Measurements from ENCODE around the gene CIRBP. TPM values are rescaled to one million over a fixed set of nuclear protein-coding genes. Genes with fewer than 3 reads are reported as not detected.

Gene CIRBP
- total and polyA plus RNA-seq, 2 of the 13 experiments (the other 11 are each of a cell fraction or from before 2014, with no cell fraction given): 133 to 140 TPM

DNA sequence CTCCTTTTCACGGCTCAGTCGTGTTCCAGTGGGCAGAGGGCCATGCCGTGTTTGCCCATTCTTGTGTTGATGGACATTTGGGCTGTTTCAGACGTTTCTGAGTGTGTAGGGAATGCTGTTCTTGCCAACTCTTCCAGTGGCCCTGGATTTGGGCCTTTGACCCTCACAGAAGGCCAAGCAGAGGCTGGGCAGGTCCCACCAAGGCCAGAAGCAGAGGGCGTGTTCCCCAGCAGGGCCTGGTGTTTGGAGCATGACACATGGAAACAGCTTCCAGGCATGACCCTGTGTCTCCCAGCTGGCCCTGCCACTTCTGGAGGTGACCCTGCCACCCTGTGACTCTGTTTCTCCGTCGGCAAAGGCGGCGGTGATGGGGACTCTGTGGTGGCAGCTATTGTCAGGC, 52.4 kb downstream of the CIRBP start (continued):
- no peak for TF ChIP-seq RFXANK (CRISPR knock-in tag; IDR thresholded peaks at IDR 0.05)
- no peak for TF ChIP-seq ZSCAN29 (CRISPR knock-in tag; conservative IDR thresholded peaks at IDR 0.05)
- TF ChIP-seq RFX1 (IDR thresholded peaks at IDR 0.05): no peak
- TF ChIP-seq, protein P1, sequence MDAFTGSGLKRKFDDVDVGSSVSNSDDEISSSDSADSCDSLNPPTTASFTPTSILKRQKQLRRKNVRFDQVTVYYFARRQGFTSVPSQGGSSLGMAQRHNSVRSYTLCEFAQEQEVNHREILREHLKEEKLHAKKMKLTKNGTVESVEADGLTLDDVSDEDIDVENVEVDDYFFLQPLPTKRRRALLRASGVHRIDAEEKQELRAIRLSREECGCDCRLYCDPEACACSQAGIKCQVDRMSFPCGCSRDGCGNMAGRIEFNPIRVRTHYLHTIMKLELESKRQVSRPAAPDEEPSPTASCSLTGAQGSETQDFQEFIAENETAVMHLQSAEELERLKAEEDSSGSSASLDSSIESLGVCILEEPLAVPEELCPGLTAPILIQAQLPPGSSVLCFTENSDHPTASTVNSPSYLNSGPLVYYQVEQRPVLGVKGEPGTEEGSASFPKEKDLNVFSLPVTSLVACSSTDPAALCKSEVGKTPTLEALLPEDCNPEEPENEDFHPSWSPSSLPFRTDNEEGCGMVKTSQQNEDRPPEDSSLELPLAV (CRISPR knock-in tag; conservative IDR thresholded peaks at IDR 0.05; ENCODE audit: low read depth): no peak
- peak; percentile 6; the same call in 1 of the 2 replicates for TF ChIP-seq TFAP4 (IDR thresholded peaks at IDR 0.05; ENCODE audit: borderline replicate concordance, low read depth)
- no peak for TF ChIP-seq ZNF274 (CRISPR knock-in tag; IDR thresholded peaks at IDR 0.05)
- no peak for TF ChIP-seq ELF1 (CRISPR knock-in tag; IDR thresholded peaks at IDR 0.05)
- peak; percentile 85 for TF ChIP-seq ZMYM3 (CRISPR knock-in tag; IDR thresholded peaks at IDR 0.05)
- 0 out of 2 replicates have a peak, but pooled peaks have one; percentile 15 for TF ChIP-seq ZNF280D (CRISPR knock-in tag; IDR thresholded peaks at IDR 0.05)
- no peak for TF ChIP-seq HNRNPLL (IDR thresholded peaks at IDR 0.05; ENCODE audit: low read depth, low read length, poor library complexity, severe bottlenecking)
- no peak for TF ChIP-seq CREBL2 (CRISPR knock-in tag; IDR thresholded peaks at IDR 0.05; ENCODE audit: borderline replicate concordance)
- no peak for TF ChIP-seq AKAP8 (CRISPR knock-in tag; IDR thresholded peaks at IDR 0.05)
- no peak for TF ChIP-seq ZNF616 (CRISPR knock-in tag; IDR thresholded peaks at IDR 0.05; ENCODE audit: low read depth)
- TF ChIP-seq NR2F6 (IDR thresholded peaks at IDR 0.05): peak; percentile 36; the same call in 1 of the 2 replicates
- TF ChIP-seq NR2F6 (CRISPR knock-in tag; IDR thresholded peaks at IDR 0.05): no peak
- no peak for TF ChIP-seq ONECUT2 (CRISPR knock-in tag; IDR thresholded peaks at IDR 0.05)
- TF ChIP-seq MYC (CRISPR knock-in tag; IDR thresholded peaks at IDR 0.05; ENCODE audit: borderline replicate concordance): peak; percentile 43; the same call in 1 of the 2 replicates
- TF ChIP-seq ZNF24 (IDR thresholded peaks at IDR 0.05): no peak
- TF ChIP-seq CEBPB (IDR thresholded peaks at IDR 0.05; ENCODE audit: borderline replicate concordance, low read depth, low read length): no peak
- TF ChIP-seq FOXA3 (CRISPR knock-in tag; IDR thresholded peaks at IDR 0.05): no peak
- TF ChIP-seq POGK (CRISPR knock-in tag; conservative IDR thresholded peaks at IDR 0.05): no peak
- TF ChIP-seq ZFX (CRISPR knock-in tag; IDR thresholded peaks at IDR 0.05; ENCODE audit: low read depth): peak; percentile 49; the same call in 1 of the 2 replicates
- TF ChIP-seq ZBTB39 (CRISPR knock-in tag; IDR thresholded peaks at IDR 0.05): no peak

Measured in HepG2 (cell line).